ENCODE measurements around the gene NDUFS8. TPM values are rescaled to one million over a fixed set of nuclear protein-coding genes. Genes with fewer than 3 reads are reported as not detected.
"Not testable (repeated sequence)": the region's sequence is repeated elsewhere in the genome, so short reads cannot be mapped to it uniquely, and the experiment has no call there.

The NDUFS8 gene
- total RNA-seq, 1 experiment from 2014 or later: 221 TPM

GRCh38 chr11:67991347-67992121 is 38.9 kb upstream of the NDUFS8 start:
- ATAC-seq; H3K27ac Mint-ChIP-seq; H3K9me3 Mint-ChIP-seq; H3K36me3 Mint-ChIP-seq; POLR2A ChIA-PET; CTCF ChIA-PET; H3K27me3 Mint-ChIP-seq (ENCODE audit: low read depth): not testable (repeated sequence)
- DNase-seq (ENCODE audit: low spot score): peak; percentile 60
- peak; percentile 35; the same call in 1 of the 2 replicates for TF ChIP-seq HMGXB4 (CRISPR knock-in tag; IDR thresholded peaks at IDR 0.05)
- Mint-ChIP-seq H3K4me1 (peaks cover 13% of the 10 kb centered on the region), H3K4me3 (peak overlapping the region; percentile 74)

GRCh38 chr11:67993821-67994220 is 36.7 kb upstream of the NDUFS8 start:
- H3K27ac Mint-ChIP-seq, POLR2A ChIA-PET, ATAC-seq, H3K4me3 Mint-ChIP-seq, H3K9me3 Mint-ChIP-seq, H3K36me3 Mint-ChIP-seq: not testable (repeated sequence)
- H3K27me3 Mint-ChIP-seq (ENCODE audit: low read depth): peaks cover 10% of the 10 kb centered on the region
- CTCF ChIA-PET: interaction anchor here (0.6 to 3.1 kb wide), 12 partner anchors 9 to 689 kb away, joined by 3 to 17 read pairs (median 4); partner anchors contain the start of genes ALDH3B1 and UNC93B1
- DNase-seq (ENCODE audit: low spot score): peak; percentile 72
- H3K4me1 Mint-ChIP-seq: peaks cover 17% of the 10 kb centered on the region
- TF ChIP-seq CTCF (IDR thresholded peaks at IDR 0.05) (peak; percentile 81), MAX (CRISPR knock-in tag; IDR thresholded peaks at IDR 0.05) (peak; percentile 69; the same call in 1 of the 2 replicates), HMGXB4 (CRISPR knock-in tag; IDR thresholded peaks at IDR 0.05) (0 out of 2 replicates have a peak, but pooled peaks have one; percentile 23)

GRCh38 chr11:67994387-67994786 is 36.1 kb upstream of the NDUFS8 start:
- Mint-ChIP-seq H3K4me1 (peaks cover 17% of the 10 kb centered on the region), H3K27me3 (ENCODE audit: low read depth) (peaks cover 10% of the 10 kb centered on the region)
- POLR2A ChIA-PET; H3K9me3 Mint-ChIP-seq; H3K27ac Mint-ChIP-seq; ATAC-seq; DNase-seq (ENCODE audit: low spot score); H3K4me3 Mint-ChIP-seq; H3K36me3 Mint-ChIP-seq: not testable (repeated sequence)
- CTCF ChIA-PET: interaction anchor here (0.6 to 3.1 kb wide), 11 partner anchors 9 to 690 kb away, joined by 3 to 17 read pairs (median 3); partner anchors contain the start of genes ALDH3B1 and UNC93B1

- H3K9me3 Mint-ChIP-seq; H3K36me3 Mint-ChIP-seq; H3K27me3 Mint-ChIP-seq (ENCODE audit: low read depth); DNase-seq (ENCODE audit: low spot score); H3K4me3 Mint-ChIP-seq; POLR2A ChIA-PET; ATAC-seq; H3K27ac Mint-ChIP-seq: not testable (repeated sequence)
- H3K4me1 Mint-ChIP-seq: peaks cover 17% of the 10 kb centered on the region
- CTCF ChIA-PET: interaction anchor here (3.1 kb wide), 1 partner anchor 40 kb away, joined by 17 read pairs; no protein-coding TSS in a partner anchor
Observed at GRCh38 chr11:67995129-67995528, 35.4 kb upstream of the NDUFS8 start.

GRCh38 chr11:67995579-67995978 is 34.9 kb upstream of the NDUFS8 start:
- H3K36me3 Mint-ChIP-seq; H3K4me3 Mint-ChIP-seq; H3K27me3 Mint-ChIP-seq (ENCODE audit: low read depth); H3K27ac Mint-ChIP-seq; DNase-seq (ENCODE audit: low spot score); CTCF ChIA-PET; H3K9me3 Mint-ChIP-seq; ATAC-seq; POLR2A ChIA-PET: not testable (repeated sequence)
- peaks cover 17% of the 10 kb centered on the region for H3K4me1 Mint-ChIP-seq

GRCh38 chr11:67996051-67996450 is 34.4 kb upstream of the NDUFS8 start:
- Mint-ChIP-seq H3K9me3 (no peaks in the 10 kb centered on the region), H3K4me3 (peak overlapping the region; percentile 75), H3K36me3 (no peaks in the 10 kb centered on the region), H3K27me3 (ENCODE audit: low read depth) (peaks cover 8% of the 10 kb centered on the region), H3K27ac (no peak overlapping the region), H3K4me1 (peaks cover 17% of the 10 kb centered on the region)
- ATAC-seq (no peak), DNase-seq (ENCODE audit: low spot score) (no peak)
- TF ChIP-seq CREB1 (CRISPR knock-in tag; IDR thresholded peaks at IDR 0.05) (no peak), NR3C1 (CRISPR knock-in tag; conservative IDR thresholded peaks at IDR 0.05; ENCODE audit: low read depth) (no peak), FOXJ3 (CRISPR knock-in tag; IDR thresholded peaks at IDR 0.05; ENCODE audit: borderline replicate concordance) (no peak), ZNF396 (CRISPR knock-in tag; IDR thresholded peaks at IDR 0.05; ENCODE audit: borderline replicate concordance) (no peak)
- ChIA-PET CTCF (interaction anchor here (0.6 to 2.1 kb wide), 6 partner anchors 14 to 366 kb away, joined by 3 to 17 read pairs (median 7); partner anchors contain the start of genes ALDH3B1 and NUDT8), POLR2A (no interaction called here)

Data from WTC11 (cell line).